ENCODE results near the gene AQP6. TPM values are rescaled to one million over a fixed set of nuclear protein-coding genes. Genes with fewer than 3 reads are reported as not detected.

AQP6 gene
- total and polyA plus RNA-seq, 2 donors (not counting 3 experiments of a cell fraction or from before 2014, with no cell fraction given): 0.04 TPM; not detected in 1

DNA sequence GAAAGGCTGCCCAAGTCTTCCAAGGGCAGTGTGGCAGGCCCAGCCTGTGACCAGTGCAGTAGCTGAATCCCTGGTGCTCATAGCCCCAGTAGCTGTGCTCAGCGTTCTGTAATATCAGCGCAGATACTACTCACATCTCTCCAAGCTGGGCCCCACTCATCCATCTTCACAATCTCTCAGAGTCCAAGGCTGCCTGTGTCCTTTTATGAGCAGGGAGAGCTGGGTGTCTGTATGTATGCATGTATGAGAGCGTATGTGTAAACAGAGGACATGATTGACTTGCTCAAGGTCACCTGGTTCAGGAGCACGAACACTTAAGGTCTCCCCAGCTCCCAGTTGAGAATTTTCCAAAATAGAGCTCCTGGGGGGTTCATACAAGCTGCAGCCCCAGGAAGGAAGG is 5.4 kb downstream of the AQP6 start:
- ChIA-PET CTCF (interaction anchor here (0.8 to 7.5 kb wide), 12 partner anchors 11 to 336 kb away, joined by 3 to 126 read pairs (median 4); partner anchors contain the start of gene SMARCD1), POLR2A (no interaction called here)
- no peak overlapping the region for H3K4me2 ChIP-seq (ENCODE audit: insufficient read depth, low read length)
- no peaks in the 10 kb centered on the region for H3K36me3 ChIP-seq (ENCODE audit: control insufficient read depth in 2 of 2, extremely low read depth in 1 of 2, insufficient read depth in 2 of 2, low read length in 2 of 2)
- no peaks in the 10 kb centered on the region for H3K27me3 ChIP-seq (ENCODE audit: control insufficient read depth in 2 of 2, insufficient read depth in 2 of 2, low read length in 2 of 2)
- DNase-seq (ENCODE audit: low read depth, low spot score): no peak
- H3K9me3 ChIP-seq (replicated peaks; ENCODE audit: control insufficient read depth, insufficient read depth, low read length): no peaks in the 10 kb centered on the region
- no peaks in the 10 kb centered on the region for H4K20me1 ChIP-seq (replicated peaks; ENCODE audit: control insufficient read depth, extremely low read depth, insufficient read depth, low read length)
- H3K27ac ChIP-seq (ENCODE audit: insufficient read depth, low read depth, low read length): no peak overlapping the region
- intact Hi-C loops (cut with micrococcal nuclease): no loop called here
- H3K4me1 ChIP-seq (ENCODE audit: control insufficient read depth, extremely low read depth, insufficient read depth, low read length): no peaks in the 10 kb centered on the region
- no peak overlapping the region for H3K4me3 ChIP-seq (replicated peaks in 1 of 3; ENCODE audit: insufficient read depth in 1 of 3, low read depth in 1 of 3, low read length in 3 of 3)
- no peaks in the 10 kb centered on the region for H3K9me1 ChIP-seq (replicated peaks; ENCODE audit: control insufficient read depth, extremely low read depth, insufficient read depth, low read length)
- H2AFZ ChIP-seq (ENCODE audit: low read depth, low read length): no peak overlapping the region
- H3K9ac ChIP-seq (replicated peaks; ENCODE audit: extremely low read depth, insufficient read depth, low read length): no peak overlapping the region
- FAIRE-seq: no peak
- BruUV-seq (replicated peaks): no TSS peak
- dilution Hi-C loops (cut with MboI; ENCODE audit: extremely low pct_ligation_motif_present, low sequenced_read_pairs): no loop called here
- no peak for TF ChIP-seq GATA2 (IDR thresholded peaks at IDR 0.05; ENCODE audit: insufficient read depth, insufficient read length, low read depth, low read length)
- TF ChIP-seq EZH2 (IDR thresholded peaks at IDR 0.05; ENCODE audit: borderline replicate concordance, low read depth, low read length, severe bottlenecking): no peak
- TF ChIP-seq CTCF (IDR thresholded peaks at IDR 0.05; ENCODE audit: extremely low read depth in 1 of 2, insufficient read depth in 1 of 2, low read depth in 1 of 2, low read length in 2 of 2): no peak
- no peak for TF ChIP-seq FOS (IDR thresholded peaks at IDR 0.05; ENCODE audit: borderline replicate concordance, insufficient read depth, low read length)
- H3K79me2 ChIP-seq (ENCODE audit: control insufficient read depth, insufficient read depth, low read length): no peaks in the 10 kb centered on the region

- no peaks in the 10 kb centered on the region for H4K20me1 ChIP-seq (replicated peaks; ENCODE audit: control insufficient read depth, extremely low read depth, insufficient read depth, low read length)
- no TSS peak for BruUV-seq (replicated peaks)
- H3K27ac ChIP-seq (ENCODE audit: insufficient read depth, low read depth, low read length): no peak overlapping the region
- DNase-seq (ENCODE audit: low read depth, low spot score) (no peak), FAIRE-seq (no peak)
- ChIA-PET POLR2A (no interaction called here), CTCF (interaction anchor here (0.8 to 7.5 kb wide), 13 partner anchors 11 to 335 kb away, joined by 3 to 126 read pairs (median 4); partner anchors contain the start of gene SMARCD1)
- H3K4me2 ChIP-seq (ENCODE audit: insufficient read depth, low read length): no peak overlapping the region
- H3K9me3 ChIP-seq (replicated peaks; ENCODE audit: control insufficient read depth, insufficient read depth, low read length): no peaks in the 10 kb centered on the region
- dilution Hi-C loops (cut with MboI; ENCODE audit: extremely low pct_ligation_motif_present, low sequenced_read_pairs): no loop called here
- no peaks in the 10 kb centered on the region for H3K36me3 ChIP-seq (ENCODE audit: control insufficient read depth in 2 of 2, extremely low read depth in 1 of 2, insufficient read depth in 2 of 2, low read length in 2 of 2)
- no peak overlapping the region for H3K4me3 ChIP-seq (replicated peaks in 1 of 3; ENCODE audit: insufficient read depth in 1 of 3, low read depth in 1 of 3, low read length in 3 of 3)
- H3K27me3 ChIP-seq (ENCODE audit: control insufficient read depth in 2 of 2, insufficient read depth in 2 of 2, low read length in 2 of 2): no peaks in the 10 kb centered on the region
- TF ChIP-seq EZH2 (IDR thresholded peaks at IDR 0.05; ENCODE audit: borderline replicate concordance, low read depth, low read length, severe bottlenecking) (no peak), POLR2AphosphoS5 (IDR thresholded peaks at IDR 0.05; ENCODE audit: insufficient read depth, low read depth, low read length) (no peak), GATA2 (IDR thresholded peaks at IDR 0.05; ENCODE audit: insufficient read depth, insufficient read length, low read depth, low read length) (no peak), JUN (IDR thresholded peaks at IDR 0.05; ENCODE audit: borderline replicate concordance, insufficient read depth, insufficient read length, low read depth) (no peak), MYC (IDR thresholded peaks at IDR 0.05; ENCODE audit: low read depth, low read length) (no peak), POLR2A (IDR thresholded peaks at IDR 0.05; ENCODE audit: low read depth, low read length) (no peak), FOS (IDR thresholded peaks at IDR 0.05; ENCODE audit: borderline replicate concordance, insufficient read depth, low read length) (no peak), CTCF (IDR thresholded peaks at IDR 0.05; ENCODE audit: extremely low read depth in 1 of 2, insufficient read depth in 1 of 2, low read depth in 1 of 2, low read length in 2 of 2) (no peak)
- TF ChIP-seq, protein P1, sequence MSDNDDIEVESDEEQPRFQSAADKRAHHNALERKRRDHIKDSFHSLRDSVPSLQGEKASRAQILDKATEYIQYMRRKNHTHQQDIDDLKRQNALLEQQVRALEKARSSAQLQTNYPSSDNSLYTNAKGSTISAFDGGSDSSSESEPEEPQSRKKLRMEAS (IDR thresholded peaks at IDR 0.05; ENCODE audit: insufficient read depth, insufficient read length): no peak
- intact Hi-C loops (cut with micrococcal nuclease): no loop called here
- H2AFZ ChIP-seq (ENCODE audit: low read depth, low read length): no peak overlapping the region
- no peak overlapping the region for H3K9ac ChIP-seq (replicated peaks; ENCODE audit: extremely low read depth, insufficient read depth, low read length)
- H3K79me2 ChIP-seq (ENCODE audit: control insufficient read depth, insufficient read depth, low read length): no peaks in the 10 kb centered on the region
- no peaks in the 10 kb centered on the region for H3K9me1 ChIP-seq (replicated peaks; ENCODE audit: control insufficient read depth, extremely low read depth, insufficient read depth, low read length)
- H3K4me1 ChIP-seq (ENCODE audit: control insufficient read depth, extremely low read depth, insufficient read depth, low read length): peaks cover 7% of the 10 kb centered on the region
These were observed 6.4 kb downstream of the AQP6 start for GRCh38 chr12:49979016-49979586.

Measured in endothelial cell of umbilical vein (primary cell).